ENCODE data around the gene RPS28. TPM values are rescaled to one million over a fixed set of nuclear protein-coding genes. Genes with fewer than 3 reads are reported as not detected.

The RPS28 gene
- total RNA-seq, 2 experiments from 2014 or later: 2,450 to 2,492 TPM

DNA sequence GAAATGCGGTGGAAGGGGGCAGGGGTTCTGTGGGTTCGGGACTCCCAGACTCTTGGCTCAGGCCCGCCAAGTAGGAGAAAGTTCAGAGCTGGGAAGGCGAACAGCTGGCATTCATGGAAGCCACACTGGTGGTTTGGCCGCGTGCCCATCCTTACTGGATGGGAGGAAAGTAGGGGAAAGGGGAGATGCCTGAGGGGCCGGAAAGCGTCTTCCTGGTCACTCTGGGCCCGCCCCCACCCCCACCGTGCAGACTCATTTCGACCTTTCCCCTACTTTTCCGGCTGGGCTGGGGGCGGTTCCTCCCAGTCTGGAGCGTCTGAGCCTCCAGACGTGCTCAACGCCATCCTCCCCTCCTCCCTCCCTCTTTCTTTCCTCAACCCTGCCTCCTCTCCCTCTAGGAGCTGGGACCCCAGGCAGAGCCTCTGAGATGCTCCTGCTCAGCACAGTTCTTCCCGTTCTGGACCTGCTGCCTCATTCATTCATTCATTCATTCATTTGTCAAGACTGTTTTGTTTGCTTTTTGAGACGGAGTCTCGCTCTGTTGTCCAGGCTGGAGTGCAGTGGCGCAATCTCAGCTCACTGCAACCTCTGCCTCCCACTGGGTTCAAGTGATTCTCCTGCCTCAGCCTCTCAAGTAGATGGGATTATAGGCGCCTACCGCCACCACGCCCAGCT lies 46.2 kb downstream of the RPS28 start:
- H3K27ac Mint-ChIP-seq: no peak overlapping the region
- no peaks in the 10 kb centered on the region for H3K9me3 Mint-ChIP-seq
- DNase-seq: no peak
- CTCF ChIA-PET: interaction anchor here (8.3 kb wide), 1 partner anchor 14 kb away, joined by 67 read pairs; no protein-coding TSS in a partner anchor
- H3K27me3 Mint-ChIP-seq: peaks cover 41% of the 10 kb centered on the region
- H3K4me1 Mint-ChIP-seq (ENCODE audit: low read depth): peaks cover 27% of the 10 kb centered on the region
- ATAC-seq: no peak
- H3K36me3 Mint-ChIP-seq (ENCODE audit: low read depth): peaks cover 12% of the 10 kb centered on the region
- POLR2A ChIA-PET: no interaction called here
- TF ChIP-seq, protein P1, sequence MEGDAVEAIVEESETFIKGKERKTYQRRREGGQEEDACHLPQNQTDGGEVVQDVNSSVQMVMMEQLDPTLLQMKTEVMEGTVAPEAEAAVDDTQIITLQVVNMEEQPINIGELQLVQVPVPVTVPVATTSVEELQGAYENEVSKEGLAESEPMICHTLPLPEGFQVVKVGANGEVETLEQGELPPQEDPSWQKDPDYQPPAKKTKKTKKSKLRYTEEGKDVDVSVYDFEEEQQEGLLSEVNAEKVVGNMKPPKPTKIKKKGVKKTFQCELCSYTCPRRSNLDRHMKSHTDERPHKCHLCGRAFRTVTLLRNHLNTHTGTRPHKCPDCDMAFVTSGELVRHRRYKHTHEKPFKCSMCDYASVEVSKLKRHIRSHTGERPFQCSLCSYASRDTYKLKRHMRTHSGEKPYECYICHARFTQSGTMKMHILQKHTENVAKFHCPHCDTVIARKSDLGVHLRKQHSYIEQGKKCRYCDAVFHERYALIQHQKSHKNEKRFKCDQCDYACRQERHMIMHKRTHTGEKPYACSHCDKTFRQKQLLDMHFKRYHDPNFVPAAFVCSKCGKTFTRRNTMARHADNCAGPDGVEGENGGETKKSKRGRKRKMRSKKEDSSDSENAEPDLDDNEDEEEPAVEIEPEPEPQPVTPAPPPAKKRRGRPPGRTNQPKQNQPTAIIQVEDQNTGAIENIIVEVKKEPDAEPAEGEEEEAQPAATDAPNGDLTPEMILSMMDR (IDR thresholded peaks at IDR 0.05): no peak
- H3K4me3 Mint-ChIP-seq: peak overlapping the region; percentile 19
- intact Hi-C loops (cut with micrococcal nuclease): no loop called here

- ChIA-PET CTCF (interaction anchor here (0.6 to 1.3 kb wide), 3 partner anchors 16 to 117 kb away, joined by 3 read pairs; no protein-coding TSS in a partner anchor), POLR2A (interaction anchor here (0.6 kb wide), 1 partner anchor 86 kb away, joined by 3 read pairs; no protein-coding TSS in a partner anchor)
- ATAC-seq (no peak), DNase-seq (no peak)
- intact Hi-C loops (cut with micrococcal nuclease): no loop called here
- H3K27me3 Mint-ChIP-seq: peaks cover 29% of the 10 kb centered on the region
- H3K4me1 Mint-ChIP-seq (ENCODE audit: low read depth): peaks cover 14% of the 10 kb centered on the region
- no peaks in the 10 kb centered on the region for H3K9me3 Mint-ChIP-seq
- no peak overlapping the region for H3K27ac Mint-ChIP-seq
- peaks cover 15% of the 10 kb centered on the region for H3K36me3 Mint-ChIP-seq (ENCODE audit: low read depth)
- H3K4me3 Mint-ChIP-seq: no peak overlapping the region
- TF ChIP-seq, protein P1 (IDR thresholded peaks at IDR 0.05): no peak
Measured at GRCh38 chr19:8370176-8371010, 49.1 kb downstream of the RPS28 start.

GRCh38 chr19:8371011-8371804 lies 49.9 kb downstream of the RPS28 start:
- ATAC-seq (no peak), DNase-seq (no peak)
- peaks cover 11% of the 10 kb centered on the region for H3K4me1 Mint-ChIP-seq (ENCODE audit: low read depth)
- H3K4me3 Mint-ChIP-seq: no peak overlapping the region
- POLR2A ChIA-PET: interaction anchor here (0.6 kb wide), 1 partner anchor 85 kb away, joined by 3 read pairs; no protein-coding TSS in a partner anchor
- intact Hi-C loops (cut with micrococcal nuclease): no loop called here
- TF ChIP-seq, protein P1 (IDR thresholded peaks at IDR 0.05): no peak
- H3K27me3 Mint-ChIP-seq: peaks cover 21% of the 10 kb centered on the region
- H3K36me3 Mint-ChIP-seq (ENCODE audit: low read depth): peaks cover 13% of the 10 kb centered on the region
- no peaks in the 10 kb centered on the region for H3K9me3 Mint-ChIP-seq
- H3K27ac Mint-ChIP-seq: no peak overlapping the region
- CTCF ChIA-PET: interaction anchor here (0.6 to 0.7 kb wide), 2 partner anchors 17 to 118 kb away, joined by 3 read pairs; no protein-coding TSS in a partner anchor

Other genes with a start within 250 kb of the RPS28 start
- under 1 TPM in 1 of 2 experiments, not detected in 1; 0.02 TPM for gene FBN3, start 171.9 kb upstream of the RPS28 start, total RNA-seq
- 10 to 100 TPM; 15.5 to 19.7 TPM for gene CERS4, start 112.1 kb upstream of the RPS28 start, total RNA-seq
- 10 to 100 TPM; 59.0 to 62.2 TPM for gene CD320, start 13.1 kb upstream of the RPS28 start, total RNA-seq
- gene NDUFA7, start 121 bp upstream of the RPS28 start, total RNA-seq: 10 to 100 TPM; 72.2 to 84.3 TPM
- 1 to 10 TPM; 3.6 TPM for gene KANK3, start 21.8 kb downstream of the RPS28 start, total RNA-seq
- 10 to 100 TPM; 26.8 to 27.8 TPM for gene ANGPTL4, start 42.7 kb downstream of the RPS28 start, total RNA-seq
- gene RAB11B, start 68.9 kb downstream of the RPS28 start, total RNA-seq: 10 to 100 TPM; 74.3 to 77.4 TPM
- 1 to 10 TPM; 8.0 to 8.6 TPM for gene MARCHF2, start 91.8 kb downstream of the RPS28 start, total RNA-seq
- gene HNRNPM, start 123.5 kb downstream of the RPS28 start, total RNA-seq: 100 to 1,000 TPM; 242 to 254 TPM
- gene PRAM1, start 181.1 kb downstream of the RPS28 start, total RNA-seq: 1 to 10 TPM in 1 of 2 experiments, under 1 TPM in 1; 0.74 to 1.1 TPM
- 10 to 100 TPM; 21.6 to 24.0 TPM for gene ZNF414, start 192.7 kb downstream of the RPS28 start, total RNA-seq